ENCODE data around the gene GALNT17.

GALNT17 gene

GRCh38 chr7:71625545-71625944, 493.6 kb downstream of the GALNT17 start:
- DNase-seq (no peak), ATAC-seq (ENCODE audit: insufficient read depth, low read depth) (no peak)
- TF ChIP-seq EZH2 (IDR thresholded peaks at IDR 0.05; ENCODE audit: borderline replicate concordance, low read depth, low read length, severe bottlenecking) (no peak), CTCF (IDR thresholded peaks at IDR 0.05; ENCODE audit: borderline replicate concordance, extremely low read depth, low read length, poor library complexity, severe bottlenecking) (no peak)
- H3K27me3 ChIP-seq (ENCODE audit: insufficient read depth, low read length, poor library complexity): no peaks in the 10 kb centered on the region
- H3K4me2 ChIP-seq (ENCODE audit: insufficient read depth, low read length): no peak overlapping the region
- H3K9ac ChIP-seq (ENCODE audit: low read depth, low read length): no peak overlapping the region
- H3K36me3 ChIP-seq (ENCODE audit: insufficient read depth, low read length): no peaks in the 10 kb centered on the region
- H3K79me2 ChIP-seq (ENCODE audit: insufficient read depth, low read length): no peaks in the 10 kb centered on the region
- H3K9me3 ChIP-seq (ENCODE audit: insufficient read depth, low read length, severe bottlenecking): no peaks in the 10 kb centered on the region
- H4K20me1 ChIP-seq (ENCODE audit: insufficient read depth, low read length): no peaks in the 10 kb centered on the region
- H3K27ac ChIP-seq (ENCODE audit: low read length): no peak overlapping the region
- H3K4me1 ChIP-seq (ENCODE audit: insufficient read depth, low read length): no peaks in the 10 kb centered on the region
- H2AFZ ChIP-seq (ENCODE audit: low read depth, low read length): no peak overlapping the region
- no peak overlapping the region for H3K4me3 ChIP-seq (ENCODE audit: low read depth in 1 of 2, low read length in 2 of 2)

- Histone ChIP-seq H3K79me2 (ENCODE audit: insufficient read depth, low read length) (no peaks in the 10 kb centered on the region), H4K20me1 (ENCODE audit: insufficient read depth, low read length) (no peaks in the 10 kb centered on the region), H3K9me3 (ENCODE audit: insufficient read depth, low read length, severe bottlenecking) (no peaks in the 10 kb centered on the region), H3K36me3 (ENCODE audit: insufficient read depth, low read length) (no peaks in the 10 kb centered on the region), H3K4me1 (ENCODE audit: insufficient read depth, low read length) (no peaks in the 10 kb centered on the region), H3K4me3 (ENCODE audit: low read depth in 1 of 2, low read length in 2 of 2) (no peak overlapping the region), H2AFZ (ENCODE audit: low read depth, low read length) (no peak overlapping the region), H3K27me3 (ENCODE audit: insufficient read depth, low read length, poor library complexity) (no peaks in the 10 kb centered on the region), H3K4me2 (ENCODE audit: insufficient read depth, low read length) (no peak overlapping the region), H3K9ac (ENCODE audit: low read depth, low read length) (no peak overlapping the region), H3K27ac (ENCODE audit: low read length) (no peak overlapping the region)
- TF ChIP-seq CTCF (IDR thresholded peaks at IDR 0.05; ENCODE audit: borderline replicate concordance, extremely low read depth, low read length, poor library complexity, severe bottlenecking) (no peak), EZH2 (IDR thresholded peaks at IDR 0.05; ENCODE audit: borderline replicate concordance, low read depth, low read length, severe bottlenecking) (no peak)
- DNase-seq (no peak), ATAC-seq (ENCODE audit: insufficient read depth, low read depth) (no peak)
Observed at GRCh38 chr7:71626206-71626605, 494.3 kb downstream of the GALNT17 start.

DNA sequence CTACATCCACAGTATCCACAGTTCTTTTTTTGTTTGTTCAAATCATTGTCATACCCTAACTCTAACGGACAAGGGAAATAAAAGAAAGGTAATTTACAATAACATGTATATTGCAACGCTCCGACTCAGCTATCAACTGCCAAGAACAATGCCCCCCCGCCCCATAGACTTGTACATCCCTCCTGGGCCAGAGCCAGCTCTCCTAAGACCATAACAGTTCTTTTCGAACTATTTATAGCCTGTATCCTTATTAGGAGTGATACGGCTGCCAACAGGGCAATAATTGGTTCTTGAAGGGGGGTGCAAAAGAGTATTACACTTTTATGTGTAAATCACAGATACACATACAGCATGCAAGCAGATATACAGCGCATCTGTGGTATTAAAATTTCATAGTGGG, 495.7 kb downstream of the GALNT17 start:
- Histone ChIP-seq H3K36me3 (ENCODE audit: insufficient read depth, low read length) (no peaks in the 10 kb centered on the region), H3K4me3 (ENCODE audit: low read depth in 1 of 2, low read length in 2 of 2) (no peak overlapping the region), H3K4me1 (ENCODE audit: insufficient read depth, low read length) (no peaks in the 10 kb centered on the region)

More for the DNA sequence above, 495.7 kb downstream of the GALNT17 start:
- Histone ChIP-seq H3K9me3 (ENCODE audit: insufficient read depth, low read length, severe bottlenecking) (no peaks in the 10 kb centered on the region), H3K27ac (ENCODE audit: low read length) (no peak overlapping the region), H3K79me2 (ENCODE audit: insufficient read depth, low read length) (no peaks in the 10 kb centered on the region), H2AFZ (ENCODE audit: low read depth, low read length) (no peak overlapping the region), H3K9ac (ENCODE audit: low read depth, low read length) (no peak overlapping the region), H3K27me3 (ENCODE audit: insufficient read depth, low read length, poor library complexity) (no peaks in the 10 kb centered on the region), H4K20me1 (ENCODE audit: insufficient read depth, low read length) (no peaks in the 10 kb centered on the region), H3K4me2 (ENCODE audit: insufficient read depth, low read length) (no peak overlapping the region)
- no peak for DNase-seq
- ATAC-seq (ENCODE audit: insufficient read depth, low read depth): no peak
- TF ChIP-seq CTCF (IDR thresholded peaks at IDR 0.05; ENCODE audit: borderline replicate concordance, extremely low read depth, low read length, poor library complexity, severe bottlenecking) (no peak), EZH2 (IDR thresholded peaks at IDR 0.05; ENCODE audit: borderline replicate concordance, low read depth, low read length, severe bottlenecking) (no peak)

All from DND-41 (cell line).